Measurements from ENCODE around the gene PTPRT.

PTPRT gene

DNA sequence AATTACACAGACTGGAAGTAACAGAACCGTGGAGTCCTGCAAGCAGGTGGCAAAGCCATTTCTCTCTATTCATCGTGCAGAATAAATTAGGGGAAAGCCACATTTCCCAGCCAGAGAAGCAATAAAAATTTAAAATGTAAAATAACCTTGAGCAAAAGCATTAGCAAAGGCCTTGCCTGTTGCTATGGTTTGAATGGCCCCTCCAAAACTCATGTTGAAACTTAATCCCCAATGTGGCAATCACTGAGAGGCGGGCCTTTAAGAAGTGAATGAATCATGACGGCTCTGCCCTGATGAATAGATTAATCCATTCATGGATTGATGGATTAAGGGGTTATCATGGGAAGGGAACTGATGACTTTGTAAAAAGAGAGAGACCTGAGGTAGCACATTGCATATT lies 679.0 kb downstream of the PTPRT start:
- DNase-seq = no peak

GRCh38 chr20:42507874-42508273 lies 681.8 kb downstream of the PTPRT start:
- no peak for DNase-seq

DNA sequence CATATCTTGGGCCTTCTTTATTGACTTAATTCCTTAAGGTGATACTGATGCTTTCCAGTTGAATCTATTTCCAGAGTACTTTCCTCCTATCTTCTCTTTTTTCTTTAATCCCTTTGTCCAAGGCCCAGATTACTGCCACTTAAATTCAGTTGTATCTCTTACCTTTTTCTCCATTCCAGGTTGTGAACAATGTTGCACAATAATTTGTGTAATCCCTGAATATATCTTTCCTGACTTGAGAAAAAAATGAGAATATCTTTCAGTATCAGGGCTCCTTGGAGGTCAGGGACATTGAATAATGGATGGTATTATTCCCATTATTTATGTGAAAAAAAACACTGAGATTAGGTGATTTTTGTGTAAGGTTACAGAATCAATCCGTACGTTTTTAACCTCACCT lies 683.3 kb downstream of the PTPRT start:
- DNase-seq = no peak

DNA sequence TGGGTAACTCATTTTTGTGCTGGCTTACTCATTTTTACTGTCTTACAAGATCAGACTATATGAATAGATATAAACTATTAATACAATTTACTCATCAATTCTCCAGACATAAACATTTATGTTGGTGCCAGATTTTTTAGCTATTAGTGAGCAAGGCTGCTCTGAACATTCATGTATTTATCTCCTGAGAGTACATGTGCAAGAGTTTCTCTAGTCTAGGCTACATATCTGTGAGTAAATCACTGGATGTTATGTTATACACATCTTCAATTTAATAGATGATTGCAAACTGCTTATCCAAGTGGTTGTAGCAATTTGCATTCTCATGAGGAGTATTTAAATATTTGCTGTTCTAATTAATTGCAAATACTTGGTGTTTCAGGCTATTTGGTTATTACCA lies 687.1 kb downstream of the PTPRT start:
- no peak for DNase-seq

DNA sequence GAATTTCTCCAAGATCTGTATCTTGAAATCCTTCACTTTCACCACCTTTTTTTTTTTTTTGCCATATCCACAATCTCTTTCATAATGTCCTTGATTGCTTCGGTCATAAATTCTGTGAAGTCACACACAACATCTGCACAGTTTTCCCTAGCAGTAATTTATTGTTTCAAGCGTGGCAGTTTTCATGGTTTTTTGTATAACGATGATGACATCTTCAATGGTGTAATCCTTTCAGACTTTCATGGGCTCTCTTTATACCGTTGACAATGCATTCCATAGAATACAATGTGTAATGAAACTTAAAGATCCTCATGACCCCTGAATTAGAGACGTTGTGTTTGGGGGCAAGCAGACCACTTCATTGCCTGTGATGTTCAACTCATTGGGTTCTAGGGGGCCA lies 693.1 kb downstream of the PTPRT start:
- DNase-seq = no peak

- no peak for DNase-seq
These were observed 695.4 kb downstream of the PTPRT start for GRCh38 chr20:42494290-42494689.

- DNase-seq = no peak
These were observed 696.7 kb downstream of the PTPRT start for GRCh38 chr20:42493001-42493400.

GRCh38 chr20:42492290-42492689 lies 697.4 kb downstream of the PTPRT start:
- no peak for DNase-seq

DNA sequence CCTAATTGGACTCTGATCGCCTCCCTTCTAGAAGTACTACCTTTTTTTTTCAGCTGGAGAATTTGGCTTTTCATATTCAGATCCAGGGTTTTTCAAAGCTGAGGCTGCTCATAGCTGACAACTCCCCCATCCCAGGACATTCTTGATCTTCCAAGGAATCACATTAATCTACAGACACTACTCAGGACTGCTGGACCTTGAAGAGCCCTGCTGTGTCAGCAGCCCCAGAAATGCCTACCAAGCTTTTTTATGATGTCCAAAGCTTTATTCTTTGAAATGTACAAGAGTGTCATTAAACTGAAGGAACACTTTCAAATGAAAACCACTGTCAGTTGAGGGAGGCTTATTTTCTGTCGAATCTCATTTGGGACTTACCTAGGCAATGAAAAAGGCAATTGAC lies 704.1 kb downstream of the PTPRT start:
- no peak for DNase-seq

GRCh38 chr20:42484790-42485375 lies 704.8 kb downstream of the PTPRT start:
- DNase-seq = no peak

- no peak for DNase-seq
These were observed 705.4 kb downstream of the PTPRT start for GRCh38 chr20:42484335-42484734.

GRCh38 chr20:42483730-42484303 lies 705.9 kb downstream of the PTPRT start:
- peak in 1 of 2 donors; percentile 12 for DNase-seq

GRCh38 chr20:42482808-42483207 lies 706.9 kb downstream of the PTPRT start:
- no peak for DNase-seq

- no peak for DNase-seq
These were observed 713.9 kb downstream of the PTPRT start for GRCh38 chr20:42475773-42476172.

- DNase-seq = no peak
These were observed 715.1 kb downstream of the PTPRT start for GRCh38 chr20:42474646-42475045.

DNA sequence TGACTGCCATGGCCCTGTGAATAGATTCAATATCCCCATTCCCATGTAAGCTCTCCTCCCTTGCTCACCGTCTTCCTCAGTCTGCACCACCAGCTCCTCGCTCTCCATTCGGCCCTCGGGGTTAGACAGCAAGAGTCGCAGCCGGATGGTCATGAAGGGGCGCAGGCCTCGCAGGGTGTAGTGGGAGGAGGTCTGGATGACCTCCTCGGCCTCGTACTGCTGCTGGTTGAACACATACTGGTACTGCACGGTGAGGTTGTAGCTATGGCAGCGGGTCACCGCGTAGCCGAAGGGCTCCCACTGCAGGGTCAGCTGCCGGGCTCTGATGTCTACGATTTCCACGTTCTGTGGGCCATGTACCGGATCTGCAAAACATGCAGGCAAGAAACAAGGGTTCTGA lies 717.5 kb downstream of the PTPRT start:
- DNase-seq = no peak

DNA sequence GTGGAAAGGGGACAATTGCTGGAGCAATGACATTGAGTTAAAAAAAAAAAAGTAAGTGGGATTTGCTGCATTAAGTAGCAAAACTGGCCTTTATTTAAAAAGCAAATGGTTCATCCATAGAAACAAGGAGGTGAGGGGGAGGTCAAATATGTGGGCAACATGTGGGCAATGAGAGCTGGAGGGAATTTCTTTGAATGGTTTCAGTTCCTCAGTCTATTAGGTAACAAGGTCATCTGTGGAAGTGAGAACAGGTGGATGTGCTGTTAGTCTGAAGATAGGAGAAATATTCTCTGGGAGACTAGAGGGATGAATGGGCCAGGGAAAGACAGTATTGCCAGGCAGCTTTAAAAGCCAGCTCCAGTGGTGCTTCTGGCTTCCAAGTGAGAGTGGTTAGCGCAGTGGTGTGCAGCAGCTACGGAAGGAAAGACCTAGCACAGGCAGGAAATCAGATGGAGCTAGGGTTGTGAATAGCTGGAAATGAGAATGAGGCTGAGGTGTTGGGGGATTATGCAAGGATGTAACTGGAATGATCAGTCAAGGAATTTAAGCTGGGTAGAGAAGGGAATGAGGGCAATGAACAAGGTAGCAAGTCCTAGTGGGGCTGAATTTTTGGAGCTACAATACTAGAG lies 727.6 kb downstream of the PTPRT start:
- DNase-seq = no peak

DNA sequence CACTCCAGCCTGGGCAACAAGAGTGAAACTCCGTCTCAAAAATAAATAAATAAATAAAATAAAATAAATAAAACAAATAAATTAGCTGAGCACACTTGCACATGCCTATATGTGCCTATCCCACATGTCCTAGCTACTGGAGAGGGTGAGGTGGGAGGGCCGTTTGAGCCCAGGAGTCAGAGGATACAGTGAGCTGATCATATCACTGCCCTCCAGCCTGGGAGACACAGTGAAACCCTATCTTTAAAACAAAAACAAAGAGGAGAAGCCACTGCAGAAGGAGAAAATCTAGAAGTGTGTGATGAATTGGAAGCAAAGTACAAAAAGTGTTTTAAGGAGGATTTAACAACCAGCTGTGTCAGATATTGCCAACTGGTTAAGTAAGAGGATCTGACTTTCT lies 728.4 kb downstream of the PTPRT start:
- DNase-seq = no peak

DNA sequence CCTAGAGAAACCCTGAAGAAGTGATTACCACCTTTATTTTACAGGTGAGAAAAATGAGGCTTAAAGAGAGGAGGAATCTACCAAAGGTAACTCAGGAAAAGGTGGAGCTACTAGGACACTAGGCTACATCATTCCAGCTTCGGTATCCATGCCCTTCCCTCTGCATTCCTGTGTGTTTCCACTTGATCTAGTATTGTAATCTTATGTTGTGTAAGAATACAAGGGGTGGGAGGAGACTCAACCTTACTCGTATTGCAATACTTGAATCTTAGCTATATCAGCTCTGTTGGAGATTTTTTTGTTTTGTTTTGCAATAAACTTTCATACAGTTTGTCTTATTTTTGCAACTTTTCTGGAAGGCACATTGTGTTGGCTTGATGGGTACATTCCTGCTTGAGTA lies 742.4 kb downstream of the PTPRT start:
- no peak for DNase-seq

- DNase-seq = no peak
These were observed 744.9 kb downstream of the PTPRT start for GRCh38 chr20:42444799-42445198.

GRCh38 chr20:42443200-42443599 lies 746.5 kb downstream of the PTPRT start:
- no peak for DNase-seq

- DNase-seq = no peak
These were observed 747.0 kb downstream of the PTPRT start for GRCh38 chr20:42442716-42443115.

- DNase-seq = no peak
These were observed 747.8 kb downstream of the PTPRT start for GRCh38 chr20:42441864-42442331.

GRCh38 chr20:42441196-42441863 lies 748.4 kb downstream of the PTPRT start:
- no peak for DNase-seq

All from stimulated activated CD4-positive, alpha-beta T cell treated with anti-CD3 and anti-CD28 coated beads, Interleukin-2, amount 100 ng/mL, for 24 hours (primary cell).